AG04450 (cell line): ENCODE measurements around the gene MPPED2. TPM values are rescaled to one million over a fixed set of nuclear protein-coding genes. Genes with fewer than 3 reads are reported as not detected.

Source experiments
- CTCF ChIA-PET: fragments of 300-600, 350-600 bp; formaldehyde crosslinking; extraction: SDS; loops from one replicate; lab custom pipeline; 2022; ENCODE audit warnings: antibody characterized with exemption, inconsistent platforms; lab: Charles Lee
- POLR2A ChIA-PET: fragments of 350-600 bp; formaldehyde crosslinking; extraction: SDS; loops from one replicate; lab custom pipeline; 2021; ENCODE audit warnings: antibody characterized with exemption, inconsistent platforms; lab: Yijun Ruan, JAX
- DNase-seq: peaks from one replicate; pipeline ENCODE4 v3.0.0-alpha.2; 2011; ENCODE audit warnings: low read depth, low spot score
- H3K27ac ChIP-seq: one replicate; pipeline ENCODE4 v1.5.1; 2012; ENCODE audit warnings: low read depth, low read length, control low read depth
- H3K27me3 ChIP-seq: one replicate; pipeline ENCODE4 v1.6.0; 2012; ENCODE audit warnings: low read length; ENCODE audit not compliant: control insufficient read depth, insufficient read depth
- H3K4me3 ChIP-seq: 2 replicates; pipeline ENCODE4 v1.5.1; 2011; ENCODE audit warnings: mild to moderate bottlenecking, low read depth, low read length, control low read depth
- H3K9me3 ChIP-seq: 2 replicates; pipeline ENCODE4 v1.5.1; 2012; ENCODE audit warnings: low read length; ENCODE audit not compliant: control insufficient read depth, insufficient read depth
- CTCF ChIP-seq: IDR thresholded peaks from 2 replicates; pipeline ENCODE4 v1.5.1; 2011; ENCODE audit warnings: low read depth, low read length, control low read depth, inconsistent platforms
- polyA minus RNA-seq: library from RNA; depleted of rRNA, polyadenylated mRNA; stranded (reverse); fragments of >200 nt; gene quantifications from 2 replicates; pipeline ENCODE4 v1.2.3, GENCODE V29; 2011; rRNA and poly(A)+ RNA removed
- polyA plus RNA-seq: library from polyadenylated mRNA; depleted of rRNA; stranded (reverse); fragments of >200 nt; gene quantifications from 2 replicates; pipeline ENCODE4 v1.2.3, GENCODE V29; 2011; rRNA removed

The MPPED2 gene
- not detected in 2 replicates for polyA plus RNA-seq
- 0.61 and 1.1 TPM in 2 replicates for polyA minus RNA-seq

- TF ChIP-seq CTCF: no peak
- H3K27ac ChIP-seq: no peak within 1 kb of the TSS
- ChIA-PET POLR2A (no interaction called here), CTCF (no interaction called here)
- DNase-seq: no peak
- H3K9me3 ChIP-seq: no peaks in the 10 kb centered on the region; the same call in 1 of the 2 replicates
- no peak within 1 kb of the TSS for H3K4me3 ChIP-seq
- peaks cover 33% of the 10 kb centered on the region for H3K27me3 ChIP-seq
These were observed at the start of gene MPPED2 for GRCh38 chr11:30586251-30587144. Gene MPPED2 (minus strand): TSS chr11:30586353. CDS start chr11:30580373, 5,980 bp downstream.

- ChIA-PET CTCF (no interaction called here), POLR2A (no interaction called here)
- Histone ChIP-seq H3K27me3 (no peaks in the 10 kb centered on the region), H3K9me3 (no peaks in the 10 kb centered on the region), H3K27ac (no peak overlapping the region), H3K4me3 (no peak overlapping the region)
- no peak for DNase-seq
- TF ChIP-seq CTCF: no peak
These were observed 49.3 kb upstream of the MPPED2 start for GRCh38 chr11:30635401-30635989.

- Histone ChIP-seq H3K27me3 (no peaks in the 10 kb centered on the region), H3K4me3 (no peak overlapping the region), H3K27ac (no peak overlapping the region), H3K9me3 (no peaks in the 10 kb centered on the region)
- DNase-seq: no peak
- ChIA-PET CTCF (no interaction called here), POLR2A (no interaction called here)
- TF ChIP-seq CTCF: no peak
These were observed 45.0 kb upstream of the MPPED2 start for GRCh38 chr11:30631148-30631547.

- H3K4me3 ChIP-seq: no peak overlapping the region
- TF ChIP-seq CTCF: no peak
- H3K27me3 ChIP-seq: no peaks in the 10 kb centered on the region
- H3K27ac ChIP-seq: no peak overlapping the region
- no peaks in the 10 kb centered on the region for H3K9me3 ChIP-seq
- POLR2A ChIA-PET: no interaction called here
- no peak for DNase-seq
- CTCF ChIA-PET: no interaction called here
These were observed 33.6 kb upstream of the MPPED2 start for GRCh38 chr11:30619767-30620166.

GRCh38 chr11:30617762-30618161 is 31.6 kb upstream of the MPPED2 start:
- Histone ChIP-seq H3K27ac (no peak overlapping the region), H3K27me3 (no peaks in the 10 kb centered on the region), H3K4me3 (no peak overlapping the region), H3K9me3 (no peaks in the 10 kb centered on the region)
- ChIA-PET POLR2A (no interaction called here), CTCF (no interaction called here)
- TF ChIP-seq CTCF: 0 out of 2 replicates have a peak, but pooled peaks have one; percentile 6
- DNase-seq: no peak
